HG03521 (cell line): Measurements from ENCODE around the gene ATG2B.
A peak's percentile ranks its signal among the peaks of the same experiment; 100 is the strongest.

ENCODE experiments used
- ATAC-seq: cut with Tn5 transposase; IDR thresholded peaks from one replicate; pipeline ENCODE4 v1.9.1; 2021; ENCODE audit warnings: mild to moderate bottlenecking, moderate library complexity; ENCODE audit not compliant: unreplicated experiment

ATG2B gene

GRCh38 chr14:96362965-96363750 lies at the start of gene ATG2B, which contains the start of gene GSKIP:
Gene ATG2B (minus strand): TSS chr14:96363341. CDS start chr14:96362976, 365 bp downstream.
Gene GSKIP (plus strand): TSS chr14:96363526. CDS start chr14:96382248, 18,722 bp downstream.
- ATAC-seq, result peak; percentile 83

- ATAC-seq, result no peak
Measured at GRCh38 chr14:96410119-96410518, 47.0 kb upstream of the ATG2B start.

GRCh38 chr14:96409701-96410100 lies 46.6 kb upstream of the ATG2B start:
- ATAC-seq, result no peak

GRCh38 chr14:96408608-96409007 lies 45.5 kb upstream of the ATG2B start:
- no peak for ATAC-seq

- ATAC-seq, result no peak
Measured at GRCh38 chr14:96407935-96408570, 44.9 kb upstream of the ATG2B start.

GRCh38 chr14:96405677-96406076 lies 42.5 kb upstream of the ATG2B start:
- ATAC-seq, result no peak

- ATAC-seq, result no peak
Measured at GRCh38 chr14:96403409-96403808, 40.3 kb upstream of the ATG2B start.

- no peak for ATAC-seq
Measured at GRCh38 chr14:96400495-96400894, 37.4 kb upstream of the ATG2B start.

GRCh38 chr14:96399405-96399804 lies 36.3 kb upstream of the ATG2B start:
- no peak for ATAC-seq

GRCh38 chr14:96398921-96399320 lies 35.8 kb upstream of the ATG2B start:
- ATAC-seq, result no peak

- ATAC-seq, result no peak
Measured at GRCh38 chr14:96398432-96398831, 35.3 kb upstream of the ATG2B start.

- no peak for ATAC-seq
Measured at GRCh38 chr14:96394047-96394815, 31.1 kb upstream of the ATG2B start.

GRCh38 chr14:96393071-96393691 lies 30.0 kb upstream of the ATG2B start:
- no peak for ATAC-seq

GRCh38 chr14:96391293-96392118 lies 28.4 kb upstream of the ATG2B start:
- peak; percentile 93 for ATAC-seq

- no peak for ATAC-seq
Measured at GRCh38 chr14:96390965-96391292, 27.8 kb upstream of the ATG2B start.

GRCh38 chr14:96385385-96385784 lies 22.2 kb upstream of the ATG2B start:
- ATAC-seq, result no peak

GRCh38 chr14:96384740-96385139 lies 21.6 kb upstream of the ATG2B start:
- ATAC-seq, result no peak

GRCh38 chr14:96384053-96384452 lies 20.9 kb upstream of the ATG2B start:
- ATAC-seq, result no peak

- ATAC-seq, result no peak
Measured at GRCh38 chr14:96383445-96383844, 20.3 kb upstream of the ATG2B start.

- ATAC-seq, result peak; percentile 79
Measured at GRCh38 chr14:96380735-96381134, 17.6 kb upstream of the ATG2B start.
